GM21723 (cell line): ENCODE results near the gene LRMDA.

Experiments
- ATAC-seq: cut with Tn5 transposase; IDR thresholded peaks from one replicate; pipeline ENCODE4 v1.9.1; 2021; ENCODE audit warnings: mild to moderate bottlenecking, moderate library complexity; ENCODE audit not compliant: unreplicated experiment

The LRMDA gene

GRCh38 chr10:76205361-76205760 lies 773.9 kb downstream of the LRMDA start:
- ATAC-seq = no peak

GRCh38 chr10:76206797-76207352 lies 775.5 kb downstream of the LRMDA start:
- no peak for ATAC-seq

GRCh38 chr10:76209135-76209534 lies 777.7 kb downstream of the LRMDA start:
- no peak for ATAC-seq

DNA sequence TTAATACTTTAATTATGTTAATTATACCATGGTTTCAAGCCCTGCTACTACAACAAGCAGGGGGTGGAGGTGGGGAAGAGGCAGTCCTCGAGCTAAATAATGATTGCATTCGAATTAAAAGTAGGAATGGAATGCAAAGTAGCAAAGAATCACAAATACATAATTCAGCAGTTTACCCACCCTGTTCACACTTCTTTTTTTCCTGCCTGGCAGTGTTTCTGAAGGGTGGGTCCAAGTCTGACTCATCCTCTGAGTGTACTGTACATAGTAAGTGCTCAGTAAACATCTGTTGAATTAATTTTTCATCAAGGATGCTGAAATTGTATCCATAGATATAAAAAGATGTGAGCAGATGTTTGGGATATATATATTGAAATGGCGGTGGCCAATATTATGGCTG lies 778.8 kb downstream of the LRMDA start:
- ATAC-seq = no peak

DNA sequence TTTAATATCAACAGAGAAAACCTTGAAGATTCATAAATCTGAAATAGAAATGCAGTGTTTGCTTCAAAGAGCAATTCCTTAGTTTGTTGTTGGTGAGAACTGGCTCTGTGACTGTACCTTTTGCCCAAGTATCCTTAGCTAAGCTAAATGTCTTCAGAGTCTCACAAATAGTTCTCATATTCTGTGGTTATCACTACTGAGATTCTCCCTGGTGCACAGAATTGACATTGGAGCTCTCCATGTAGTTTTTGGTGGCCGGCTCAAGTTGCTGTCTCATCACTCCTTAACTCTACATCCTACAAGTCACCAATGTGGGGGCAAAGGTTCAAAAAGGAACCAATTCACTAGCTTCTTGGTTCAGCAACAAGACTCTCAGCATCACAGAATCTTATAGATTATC lies 780.3 kb downstream of the LRMDA start:
- ATAC-seq = no peak

- no peak for ATAC-seq
Observed at GRCh38 chr10:76213876-76214275, 782.5 kb downstream of the LRMDA start.

- no peak for ATAC-seq
Observed at GRCh38 chr10:76218035-76218434, 786.6 kb downstream of the LRMDA start.

GRCh38 chr10:76229341-76229740 lies 797.9 kb downstream of the LRMDA start:
- no peak for ATAC-seq

GRCh38 chr10:76230921-76231285 lies 799.5 kb downstream of the LRMDA start:
- ATAC-seq = no peak

- no peak for ATAC-seq
Observed at GRCh38 chr10:76231286-76231934, 800.0 kb downstream of the LRMDA start.

DNA sequence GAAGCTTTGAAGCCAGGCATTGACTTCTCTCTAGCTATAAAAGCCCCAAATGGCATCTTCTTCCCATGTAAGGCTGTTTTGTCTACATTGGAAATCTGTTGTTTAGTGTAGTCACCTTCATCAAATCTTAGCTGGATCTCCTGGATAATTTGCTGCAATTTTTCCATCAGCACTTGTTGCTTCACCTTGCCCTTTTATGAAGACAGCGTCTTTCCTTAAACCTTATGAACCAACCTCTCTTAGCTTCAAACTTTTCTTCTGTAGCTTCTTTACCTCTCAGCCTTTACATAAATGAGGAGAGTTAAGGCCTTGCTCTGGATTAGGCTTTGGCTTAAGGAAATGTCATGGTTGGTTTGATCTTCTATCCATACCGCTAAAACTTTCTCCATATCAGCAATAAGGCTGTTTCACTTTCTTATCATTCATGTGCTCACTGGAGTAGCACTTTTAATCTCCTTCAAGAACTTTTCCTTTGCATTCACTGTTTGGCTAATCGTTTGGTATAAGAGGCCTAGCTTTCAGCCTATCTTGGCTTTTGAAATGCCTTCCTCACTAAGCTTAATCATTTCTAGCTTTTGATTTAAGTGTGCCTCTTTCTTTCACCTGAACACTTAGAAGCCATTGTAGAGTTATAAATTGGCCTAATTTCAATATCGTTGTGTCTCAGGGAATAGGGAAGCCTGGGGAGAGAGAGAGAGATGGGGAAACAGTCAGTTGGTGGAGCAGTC lies 803.2 kb downstream of the LRMDA start:
- no peak for ATAC-seq

DNA sequence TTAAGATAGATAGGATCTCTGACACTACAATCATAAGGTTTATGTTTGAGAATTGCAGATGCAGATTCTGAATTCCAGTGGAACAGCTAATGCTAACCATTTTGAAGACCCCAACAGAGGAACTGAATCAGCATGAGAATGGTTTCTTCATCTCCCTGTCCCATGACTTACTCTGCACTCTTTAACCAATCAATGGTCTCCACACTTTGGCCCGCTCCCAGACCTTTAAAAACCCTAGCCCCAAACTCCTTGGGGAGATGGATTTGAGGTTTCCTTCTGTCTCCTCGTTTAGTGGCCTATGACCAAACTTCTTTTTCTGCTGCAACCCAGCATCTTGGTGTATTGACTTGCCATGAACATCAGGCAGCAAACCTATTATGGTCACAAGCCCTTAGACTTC lies 804.9 kb downstream of the LRMDA start:
- ATAC-seq = no peak

GRCh38 chr10:76242956-76243355 lies 811.5 kb downstream of the LRMDA start:
- no peak for ATAC-seq

DNA sequence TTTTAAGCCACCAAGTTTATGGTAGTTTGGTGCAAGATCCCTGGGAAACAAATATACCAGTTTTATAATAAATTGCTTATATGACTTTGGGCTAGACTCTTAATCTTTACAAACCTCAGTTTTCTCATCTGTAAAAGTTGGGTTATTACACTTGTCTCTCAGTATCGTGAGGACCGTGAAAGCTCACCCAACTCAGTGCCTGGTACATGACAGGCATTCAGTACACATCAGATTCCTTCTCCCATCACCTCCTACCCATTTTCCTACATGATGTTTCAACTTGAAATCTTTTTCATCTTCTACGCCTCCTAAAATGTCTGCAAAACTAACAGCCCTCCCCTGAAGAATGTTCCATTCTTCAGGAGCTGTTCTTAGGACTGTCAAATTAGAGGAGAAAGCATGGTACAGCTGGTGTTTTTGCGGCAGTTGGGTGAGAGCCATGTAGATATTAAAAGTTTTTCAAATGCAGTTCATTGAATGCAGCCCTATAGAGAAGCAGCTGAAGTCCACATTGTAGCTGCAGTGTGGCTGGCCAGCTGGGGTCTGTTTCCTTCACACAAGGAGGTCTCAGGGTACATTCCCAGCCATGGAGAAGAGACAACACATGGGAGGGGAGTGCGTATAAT lies 812.8 kb downstream of the LRMDA start:
- no peak for ATAC-seq

GRCh38 chr10:76245951-76246495 lies 814.6 kb downstream of the LRMDA start:
- ATAC-seq = no peak

- no peak for ATAC-seq
Observed at GRCh38 chr10:76248649-76249200, 817.3 kb downstream of the LRMDA start.

- no peak for ATAC-seq
Observed at GRCh38 chr10:76251841-76252671, 820.6 kb downstream of the LRMDA start.

GRCh38 chr10:76252733-76253132 lies 821.3 kb downstream of the LRMDA start:
- no peak for ATAC-seq

DNA sequence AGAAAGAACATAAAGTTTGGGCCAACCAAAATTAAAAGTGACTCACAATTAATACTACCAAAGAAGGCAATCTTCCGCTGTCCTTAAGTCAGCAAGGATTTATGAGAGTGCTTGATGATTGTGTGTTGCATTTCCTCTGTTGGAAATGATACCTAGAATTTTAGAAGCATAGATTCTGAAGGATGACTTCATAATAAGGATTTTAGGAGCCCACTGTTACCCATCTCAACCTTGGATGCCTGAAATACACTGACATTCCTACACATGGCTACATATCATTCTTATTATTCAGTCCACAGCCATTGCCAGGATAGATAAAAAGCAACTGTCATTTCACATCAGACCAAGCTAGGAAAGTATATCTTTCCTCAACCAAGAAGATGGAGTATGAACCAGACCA lies 823.8 kb downstream of the LRMDA start:
- no peak for ATAC-seq

GRCh38 chr10:76257816-76258215 lies 826.4 kb downstream of the LRMDA start:
- no peak for ATAC-seq
